Coronary artery (tissue), 2 donors: ENCODE results near the gene NFYC.

Source experiments
- DNase-seq: peaks from one replicate; pipeline ENCODE4 v3.0.0-alpha.2; 2017; ENCODE audit warnings: low spot score
- H3K27ac ChIP-seq, 2 donors: fragments of 200-600 bp; sonication (generic); one replicate each; pipeline ENCODE4 v1.5.1; 2016 to 2019
- H3K4me3 ChIP-seq: fragments of 200-600 bp; sonication (generic); 2 replicates; pipeline ENCODE4 v1.5.1; 2016; ENCODE audit warnings: mild to moderate bottlenecking, moderate library complexity
- CTCF ChIP-seq: fragments of 200-600 bp; sonication (generic); IDR thresholded peaks from one replicate; pipeline ENCODE4 v1.5.1; 2019; ENCODE audit warnings: antibody characterized with exemption

NFYC gene

GRCh38 chr1:40679165-40679953, 12.1 kb upstream of the NFYC start:
- TF ChIP-seq CTCF = no peak
- Histone ChIP-seq H3K27ac (no peak overlapping the region), H3K4me3 (no peak overlapping the region)
- DNase-seq = no peak

GRCh38 chr1:40684669-40685068, 6.8 kb upstream of the NFYC start:
- DNase-seq = no peak
- TF ChIP-seq CTCF = no peak
- no peak overlapping the region for H3K27ac ChIP-seq
- no peak overlapping the region for H3K4me3 ChIP-seq

GRCh38 chr1:40687059-40687458, 4.4 kb upstream of the NFYC start:
- Histone ChIP-seq H3K4me3 (no peak overlapping the region), H3K27ac (no peak overlapping the region)
- no peak for TF ChIP-seq CTCF

GRCh38 chr1:40687661-40688060, 3.8 kb upstream of the NFYC start:
- TF ChIP-seq CTCF = no peak
- DNase-seq = no peak
- H3K4me3 ChIP-seq = no peak overlapping the region
- H3K27ac ChIP-seq = no peak overlapping the region

More at GRCh38 chr1:40687059-40687458, 4.4 kb upstream of the NFYC start:
- DNase-seq = no peak

GRCh38 chr1:40689737-40690136, 1.8 kb upstream of the NFYC start:
- no peak for DNase-seq
- TF ChIP-seq CTCF = no peak
- Histone ChIP-seq H3K27ac (no peak overlapping the region), H3K4me3 (no peak overlapping the region)

- TF ChIP-seq CTCF = no peak
- Histone ChIP-seq H3K27ac (peak overlapping the region; percentile 99 to 100), H3K4me3 (peak overlapping the region; percentile 91)
- no peak for DNase-seq
Observed at GRCh38 chr1:40690771-40691537, 550 bp upstream of the NFYC start.
